Measurements from ENCODE around the gene SRSF12. TPM values are rescaled to one million over a fixed set of nuclear protein-coding genes. Genes with fewer than 3 reads are reported as not detected.

The SRSF12 gene
- total RNA-seq, 4 donors from 2014 or later: 0.49 TPM; not detected in 3

DNA sequence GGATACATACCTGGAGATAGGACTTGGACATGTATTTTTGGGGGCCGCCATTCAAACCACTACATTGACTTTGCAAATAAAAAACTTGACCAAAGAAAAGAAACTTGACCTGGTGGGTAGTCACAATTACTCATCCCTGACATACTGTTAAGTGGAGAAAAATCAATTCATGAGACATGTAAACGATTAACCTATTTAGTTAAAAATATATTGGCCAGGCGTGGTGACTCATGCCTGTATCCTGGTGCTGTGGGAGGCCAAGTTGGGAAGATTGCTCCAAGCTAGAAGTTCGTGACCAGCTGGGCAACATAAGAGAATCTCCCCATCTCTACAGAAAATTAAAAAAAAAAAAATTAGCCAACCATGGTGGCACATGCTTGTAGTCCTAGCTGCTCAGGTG lies 2.5 kb upstream of the SRSF12 start:
- intact Hi-C loops (cut with DNase I; ENCODE audit: low total_unique reads): no loop called here
- 76 to 83% methylated on average over 4 of the region's 4 CpGs for WGBS, 2 donors

DNA sequence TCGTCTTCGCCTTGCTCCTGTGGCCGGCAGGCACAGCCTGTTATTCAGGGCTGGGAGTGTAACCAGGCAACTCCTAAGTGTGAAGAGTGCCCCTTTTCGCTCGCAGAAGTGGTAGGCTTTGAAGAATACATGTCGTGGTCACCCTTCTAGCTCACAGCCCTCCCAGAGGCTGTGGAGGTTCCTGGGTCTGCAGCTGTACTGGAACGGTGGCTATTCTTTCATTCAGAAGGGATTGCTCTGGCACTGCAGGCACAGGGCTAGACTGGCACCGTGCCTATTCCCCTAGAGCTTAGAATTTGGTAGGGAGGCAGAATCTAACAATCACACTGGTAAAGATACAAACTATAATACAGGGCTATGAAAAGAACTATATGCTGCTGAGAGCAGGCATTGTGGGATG lies 1.1 kb upstream of the SRSF12 start:
- WGBS, 2 donors: 67 to 81% methylated on average over 8 of the region's 8 CpGs
- no peak overlapping the region for H3K4me3 ChIP-seq (ENCODE audit: low read depth, poor library complexity, severe bottlenecking)
- TF ChIP-seq, protein P1, sequence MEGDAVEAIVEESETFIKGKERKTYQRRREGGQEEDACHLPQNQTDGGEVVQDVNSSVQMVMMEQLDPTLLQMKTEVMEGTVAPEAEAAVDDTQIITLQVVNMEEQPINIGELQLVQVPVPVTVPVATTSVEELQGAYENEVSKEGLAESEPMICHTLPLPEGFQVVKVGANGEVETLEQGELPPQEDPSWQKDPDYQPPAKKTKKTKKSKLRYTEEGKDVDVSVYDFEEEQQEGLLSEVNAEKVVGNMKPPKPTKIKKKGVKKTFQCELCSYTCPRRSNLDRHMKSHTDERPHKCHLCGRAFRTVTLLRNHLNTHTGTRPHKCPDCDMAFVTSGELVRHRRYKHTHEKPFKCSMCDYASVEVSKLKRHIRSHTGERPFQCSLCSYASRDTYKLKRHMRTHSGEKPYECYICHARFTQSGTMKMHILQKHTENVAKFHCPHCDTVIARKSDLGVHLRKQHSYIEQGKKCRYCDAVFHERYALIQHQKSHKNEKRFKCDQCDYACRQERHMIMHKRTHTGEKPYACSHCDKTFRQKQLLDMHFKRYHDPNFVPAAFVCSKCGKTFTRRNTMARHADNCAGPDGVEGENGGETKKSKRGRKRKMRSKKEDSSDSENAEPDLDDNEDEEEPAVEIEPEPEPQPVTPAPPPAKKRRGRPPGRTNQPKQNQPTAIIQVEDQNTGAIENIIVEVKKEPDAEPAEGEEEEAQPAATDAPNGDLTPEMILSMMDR (IDR thresholded peaks at IDR 0.05): no peak
- no peak for TF ChIP-seq POLR2A (IDR thresholded peaks at IDR 0.05)
- intact Hi-C loops (cut with DNase I; ENCODE audit: low total_unique reads): no loop called here
- DNase-seq (ENCODE audit: low spot score in 2 of 2): no peak

More for the DNA sequence above, 2.5 kb upstream of the SRSF12 start:
- TF ChIP-seq, protein P1 (IDR thresholded peaks at IDR 0.05): no peak
- no peak for TF ChIP-seq POLR2A (IDR thresholded peaks at IDR 0.05)
- no peak for DNase-seq (ENCODE audit: low spot score in 2 of 2)
- H3K4me3 ChIP-seq (ENCODE audit: low read depth, poor library complexity, severe bottlenecking): no peak overlapping the region

DNA sequence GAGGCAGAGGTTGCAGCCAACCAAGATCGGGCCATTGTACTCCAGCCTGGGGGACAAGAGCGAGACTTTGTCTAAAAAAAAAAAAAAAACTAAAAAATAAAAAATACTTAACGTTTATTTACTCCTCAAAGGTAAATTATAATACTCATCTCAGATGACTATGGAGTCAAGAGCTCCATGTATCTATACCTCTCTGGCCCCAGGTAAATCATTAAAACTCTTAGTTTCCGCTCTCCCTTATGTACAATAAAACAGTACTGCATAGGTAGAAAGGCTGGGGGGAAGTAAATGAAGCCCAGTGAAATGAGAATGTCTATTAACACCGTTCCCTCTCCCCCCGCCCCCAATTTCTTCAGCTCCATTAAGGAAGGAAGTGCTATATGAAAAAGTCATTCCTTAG lies 1.2 kb downstream of the SRSF12 start:
- WGBS, 2 donors: 68 to 69% methylated on average over 6 of the region's 6 CpGs
- DNase-seq (ENCODE audit: low spot score in 2 of 2): no peak
- intact Hi-C loops (cut with DNase I; ENCODE audit: low total_unique reads): no loop called here
- no peak overlapping the region for H3K4me3 ChIP-seq (ENCODE audit: low read depth, poor library complexity, severe bottlenecking)
- TF ChIP-seq, protein P1 (IDR thresholded peaks at IDR 0.05): no peak
- TF ChIP-seq POLR2A (IDR thresholded peaks at IDR 0.05): no peak

DNA sequence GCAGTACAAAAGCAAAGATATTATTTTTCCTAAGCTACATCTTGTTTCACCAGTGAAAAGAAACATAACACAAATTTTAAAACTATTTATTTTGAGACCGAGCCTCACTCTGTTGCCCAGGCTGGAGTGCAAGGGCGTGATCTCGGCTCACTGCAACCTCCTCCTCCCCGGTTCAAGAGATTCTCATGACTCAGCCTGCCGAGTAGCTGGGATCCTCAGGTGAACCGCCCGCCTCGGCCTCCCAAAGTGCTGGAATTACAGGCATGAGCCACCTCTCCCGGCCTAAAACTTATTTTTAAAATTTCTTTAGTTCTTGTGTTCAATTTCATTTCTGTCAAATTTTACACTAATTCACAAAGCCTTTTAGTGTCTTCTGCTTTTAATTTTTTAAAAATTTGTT lies 5.9 kb downstream of the SRSF12 start:
- 89 to 97% methylated on average over 9 of the region's 9 CpGs for WGBS, 2 donors
- TF ChIP-seq, protein P1 (IDR thresholded peaks at IDR 0.05): no peak
- TF ChIP-seq POLR2A (IDR thresholded peaks at IDR 0.05): no peak
- no peak overlapping the region for H3K4me3 ChIP-seq (ENCODE audit: low read depth, poor library complexity, severe bottlenecking)
- no peak for DNase-seq (ENCODE audit: low spot score in 2 of 2)
- intact Hi-C loops (cut with DNase I; ENCODE audit: low total_unique reads): no loop called here

DNA sequence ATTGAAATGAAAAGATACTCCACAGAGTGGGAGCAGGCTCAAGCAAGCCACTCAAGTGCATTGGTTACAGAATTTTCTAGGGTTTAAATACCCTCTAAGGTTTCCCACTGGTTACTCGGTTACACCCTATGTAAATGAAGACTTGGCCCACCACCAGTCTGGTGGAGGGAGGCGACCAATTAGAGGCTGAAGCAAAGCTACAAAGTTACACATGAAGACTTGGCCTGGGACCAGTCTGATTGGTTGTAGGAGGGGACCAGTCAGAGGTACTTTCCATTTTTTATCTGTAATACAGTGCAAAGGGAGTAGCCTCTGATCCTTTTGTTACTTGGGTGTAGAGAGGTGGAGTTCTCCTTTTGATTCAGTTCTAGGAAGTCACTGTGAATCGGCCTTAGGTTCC lies 7.6 kb downstream of the SRSF12 start:
- intact Hi-C loops (cut with DNase I; ENCODE audit: low total_unique reads): no loop called here
- DNase-seq (ENCODE audit: low spot score in 2 of 2): no peak
- H3K4me3 ChIP-seq (ENCODE audit: low read depth, poor library complexity, severe bottlenecking): no peak overlapping the region
- WGBS, 2 donors: 76 to 77% methylated on average over 3 of the region's 3 CpGs
- TF ChIP-seq POLR2A (IDR thresholded peaks at IDR 0.05): no peak
- TF ChIP-seq, protein P1 (IDR thresholded peaks at IDR 0.05): no peak

DNA sequence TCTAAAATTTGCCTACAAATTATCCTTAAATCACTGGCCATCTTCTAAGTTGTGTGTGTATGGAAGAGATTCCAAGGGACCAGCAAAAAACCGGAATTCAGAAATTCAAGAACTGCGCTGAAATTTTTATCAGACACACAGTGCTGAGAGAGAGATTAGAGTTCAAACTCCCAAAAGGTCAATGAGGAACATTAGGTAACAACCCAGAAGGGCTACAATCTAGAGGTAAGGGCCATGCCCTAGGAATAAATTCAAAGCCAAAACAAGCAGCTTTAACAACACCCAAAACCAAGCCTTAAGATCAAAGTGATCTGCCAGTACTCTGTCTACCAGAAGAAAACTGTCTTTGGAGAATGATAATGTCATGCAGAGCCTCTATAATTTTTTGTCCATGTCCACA lies 17.8 kb downstream of the SRSF12 start:
- WGBS, 2 donors: 91 to 93% methylated on average over 2 of the region's 2 CpGs
- DNase-seq (ENCODE audit: low spot score in 2 of 2): no peak
- intact Hi-C loops (cut with DNase I; ENCODE audit: low total_unique reads): no loop called here

More for the DNA sequence above, 17.8 kb downstream of the SRSF12 start:
- TF ChIP-seq, protein P1 (IDR thresholded peaks at IDR 0.05): no peak
- no peak for TF ChIP-seq POLR2A (IDR thresholded peaks at IDR 0.05)
- no peak overlapping the region for H3K4me3 ChIP-seq (ENCODE audit: low read depth, poor library complexity, severe bottlenecking)

Measured in lower leg skin (tissue), 4 donors.